Prostate gland (tissue), 2 donors: ENCODE measurements around the gene WDSUB1.

ENCODE experiments used
- CTCF ChIP-seq, 4 experiments: fragments of 200-600 bp in 2 of 4; fragments of 450-650 bp in 2 of 4; sonication (generic) in 2 of 4; IDR thresholded peaks; 1 replicate in 3 of 4; 2 replicates in 1 of 4; pipeline ENCODE4 v1.5.1; 2016 to 2019; ENCODE audit warnings: antibody characterized with exemption in 4 of 4, mild to moderate bottlenecking in 2 of 4, moderate library complexity in 2 of 4
- POLR2A ChIP-seq: fragments of 450-650 bp; IDR thresholded peaks from one replicate; pipeline ENCODE4 v1.6.1; 2016; ENCODE audit warnings: antibody characterized with exemption, mild to moderate bottlenecking
- POLR2AphosphoS5 ChIP-seq: sonication (generic); formaldehyde crosslinking; IDR thresholded peaks from one replicate; pipeline ENCODE4 v1.6.1; 2017; ENCODE audit warnings: antibody characterized with exemption

- TF ChIP-seq CTCF (IDR thresholded peaks at IDR 0.05) (no peak), POLR2AphosphoS5 (no peak), POLR2A (no peak)
These were observed 19.9 kb downstream of the WDSUB1 start for GRCh38 chr2:159266554-159266953.
